Measurements from ENCODE around the gene NAA50. TPM values are rescaled to one million over a fixed set of nuclear protein-coding genes. Genes with fewer than 3 reads are reported as not detected.

The NAA50 gene
- total RNA-seq, 1 donor from 2014 or later, result 208 TPM

GRCh38 chr3:113676261-113676660 lies 69.8 kb downstream of the NAA50 start:
- Mint-ChIP-seq H3K27ac (no peak overlapping the region), H3K9me3 (peaks cover 8% of the 10 kb centered on the region), H3K4me1 (no peaks in the 10 kb centered on the region), H3K4me3 (no peak overlapping the region), H3K36me3 (peaks cover 25% of the 10 kb centered on the region), H3K27me3 (ENCODE audit: insufficient read depth, low read depth) (no peaks in the 10 kb centered on the region)
- H4K20me1 ChIP-seq (ENCODE audit: low read depth), result no peaks in the 10 kb centered on the region
- H3F3A ChIP-seq (ENCODE audit: low read depth), result no peaks in the 10 kb centered on the region
- no peaks in the 10 kb centered on the region for H3K9me3 ChIP-seq (ENCODE audit: low read depth)
- H3K4me1 ChIP-seq, result no peaks in the 10 kb centered on the region
- H3K79me2 ChIP-seq (ENCODE audit: low read depth), result no peaks in the 10 kb centered on the region
- TF ChIP-seq CTCF (IDR thresholded peaks at IDR 0.05), result no peak
- no peak for TF ChIP-seq EZH2 (IDR thresholded peaks at IDR 0.05)
- no peak for TF ChIP-seq EZH2phosphoT487 (IDR thresholded peaks at IDR 0.05)
- no peak overlapping the region for H3K4me3 ChIP-seq
- no peak overlapping the region for H3K4me2 ChIP-seq
- H3K9ac ChIP-seq, result no peak overlapping the region
- no peak for DNase-seq (ENCODE audit: low spot score)
- H3K27ac ChIP-seq, result no peak overlapping the region
- H3K27me3 ChIP-seq, result no peaks in the 10 kb centered on the region
- no peaks in the 10 kb centered on the region for H3K36me3 ChIP-seq
- no peak overlapping the region for H2AFZ ChIP-seq (replicated peaks)

- H3K9me3 ChIP-seq (ENCODE audit: low read depth), result no peaks in the 10 kb centered on the region
- no peak overlapping the region for H2AFZ ChIP-seq (replicated peaks)
- TF ChIP-seq EZH2 (IDR thresholded peaks at IDR 0.05) (no peak), CTCF (IDR thresholded peaks at IDR 0.05) (no peak), EZH2phosphoT487 (IDR thresholded peaks at IDR 0.05) (no peak)
- no peaks in the 10 kb centered on the region for H3K9me3 Mint-ChIP-seq
- H3K27ac Mint-ChIP-seq, result no peak overlapping the region
- no peak overlapping the region for H3K4me3 ChIP-seq
- no peaks in the 10 kb centered on the region for H3K36me3 ChIP-seq
- H3K9ac ChIP-seq, result no peak overlapping the region
- H4K20me1 ChIP-seq (ENCODE audit: low read depth), result no peaks in the 10 kb centered on the region
- no peaks in the 10 kb centered on the region for H3K4me1 ChIP-seq
- H3K27ac ChIP-seq, result no peak overlapping the region
- no peak overlapping the region for H3K4me2 ChIP-seq
- H3F3A ChIP-seq (ENCODE audit: low read depth), result no peaks in the 10 kb centered on the region
- H3K36me3 Mint-ChIP-seq, result peaks cover 22% of the 10 kb centered on the region
- no peaks in the 10 kb centered on the region for H3K27me3 ChIP-seq
- no peak for DNase-seq (ENCODE audit: low spot score)
- H3K27me3 Mint-ChIP-seq (ENCODE audit: insufficient read depth, low read depth), result no peaks in the 10 kb centered on the region
- no peaks in the 10 kb centered on the region for H3K79me2 ChIP-seq (ENCODE audit: low read depth)
- H3K4me3 Mint-ChIP-seq, result no peak overlapping the region
- no peaks in the 10 kb centered on the region for H3K4me1 Mint-ChIP-seq
Measured at GRCh38 chr3:113673593-113673992, 72.5 kb downstream of the NAA50 start.

- Histone ChIP-seq H3K36me3 (no peaks in the 10 kb centered on the region), H3K9me3 (ENCODE audit: low read depth) (no peaks in the 10 kb centered on the region), H3K9ac (no peak overlapping the region), H2AFZ (replicated peaks) (no peak overlapping the region), H3K27ac (no peak overlapping the region), H4K20me1 (ENCODE audit: low read depth) (no peaks in the 10 kb centered on the region), H3K27me3 (no peaks in the 10 kb centered on the region), H3K4me1 (no peaks in the 10 kb centered on the region), H3F3A (ENCODE audit: low read depth) (no peaks in the 10 kb centered on the region), H3K4me2 (no peak overlapping the region), H3K4me3 (no peak overlapping the region), H3K79me2 (ENCODE audit: low read depth) (no peaks in the 10 kb centered on the region)
- Mint-ChIP-seq H3K4me3 (no peak overlapping the region), H3K27ac (no peak overlapping the region), H3K27me3 (ENCODE audit: insufficient read depth, low read depth) (peaks cover 2% of the 10 kb centered on the region), H3K9me3 (no peaks in the 10 kb centered on the region), H3K4me1 (peaks cover 10% of the 10 kb centered on the region), H3K36me3 (peaks cover 9% of the 10 kb centered on the region)
- no peak for TF ChIP-seq CTCF (IDR thresholded peaks at IDR 0.05)
- no peak for TF ChIP-seq EZH2 (IDR thresholded peaks at IDR 0.05)
- TF ChIP-seq EZH2phosphoT487 (IDR thresholded peaks at IDR 0.05), result no peak
- DNase-seq (ENCODE audit: low spot score), result no peak
Measured at GRCh38 chr3:113668015-113668414, 78.0 kb downstream of the NAA50 start.

Other genes starting within 250 kb of the NAA50 start
- 35.2 and 48.6 TPM in 2 replicates for gene SPICE1, start 231.1 kb downstream of the NAA50 start, total RNA-seq (ENCODE audit: low replicate concordance)
- not detected in 2 replicates for gene SIDT1, start 213.7 kb downstream of the NAA50 start, total RNA-seq (ENCODE audit: low replicate concordance)
- 11.5 and 15.3 TPM in 2 replicates for gene USF3, start 49.6 kb downstream of the NAA50 start, total RNA-seq (ENCODE audit: low replicate concordance)
- 90.7 and 115 TPM in 2 replicates for gene ATP6V1A, start 786 bp upstream of the NAA50 start, total RNA-seq (ENCODE audit: low replicate concordance)
- gene GRAMD1C, start 92.5 kb upstream of the NAA50 start, total RNA-seq (ENCODE audit: low replicate concordance), result 10.7 and 12.2 TPM in 2 replicates
- 1.7 and 2.4 TPM in 2 replicates for gene ZDHHC23, start 201.8 kb upstream of the NAA50 start, total RNA-seq (ENCODE audit: low replicate concordance)